GM12892 (cell line): ENCODE data around the gene TSPAN12.
A peak's percentile ranks its signal among the peaks of the same experiment; 100 is the strongest.

Experiments used
- DNase-seq: peaks from one replicate; pipeline ENCODE4 v3.0.0; 2011; ENCODE audit not compliant: insufficient read length
- FAIRE-seq: peaks from 2 replicates; lab custom pipeline; 2011; peaks lifted over from hg19 to GRCh38; lab: Jason Lieb, UNC
- POLR2A ChIP-seq: IDR thresholded peaks from 2 replicates; pipeline ENCODE4 v1.6.1; 2011; ENCODE audit warnings: low read depth, low read length, control low read depth
- POLR2AphosphoS5 ChIP-seq: IDR thresholded peaks from 2 replicates; pipeline ENCODE4 v1.6.1; 2011; ENCODE audit warnings: low read depth, low read length, control low read depth
- TAF1 ChIP-seq: IDR thresholded peaks from 2 replicates; pipeline ENCODE4 v1.6.1; 2011; ENCODE audit warnings: low read depth, mild to moderate bottlenecking, control low read depth, low read length, borderline replicate concordance

Gene TSPAN12

DNA sequence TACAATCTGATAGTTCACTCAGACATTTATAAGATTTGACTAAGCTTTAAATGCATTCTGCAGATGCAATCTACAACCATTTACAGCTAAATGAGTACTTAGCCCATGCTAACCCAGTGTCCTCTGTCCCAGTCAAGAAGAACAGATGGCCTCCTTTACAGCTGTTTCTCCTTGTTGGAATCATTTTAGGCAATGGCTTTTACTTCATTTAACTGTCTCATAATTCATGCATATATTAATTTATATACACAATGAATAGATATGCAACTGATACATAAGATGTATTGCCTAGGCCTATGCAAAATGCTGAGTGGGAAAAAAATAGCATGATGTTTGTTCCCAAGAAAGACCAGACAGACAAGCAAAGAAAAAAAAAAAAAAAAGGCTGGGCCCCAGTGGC lies 82.2 kb downstream of the TSPAN12 start:
- FAIRE-seq = no peak
- TF ChIP-seq TAF1 (no peak), POLR2AphosphoS5 (no peak), POLR2A (no peak)
- DNase-seq = no peak

DNA sequence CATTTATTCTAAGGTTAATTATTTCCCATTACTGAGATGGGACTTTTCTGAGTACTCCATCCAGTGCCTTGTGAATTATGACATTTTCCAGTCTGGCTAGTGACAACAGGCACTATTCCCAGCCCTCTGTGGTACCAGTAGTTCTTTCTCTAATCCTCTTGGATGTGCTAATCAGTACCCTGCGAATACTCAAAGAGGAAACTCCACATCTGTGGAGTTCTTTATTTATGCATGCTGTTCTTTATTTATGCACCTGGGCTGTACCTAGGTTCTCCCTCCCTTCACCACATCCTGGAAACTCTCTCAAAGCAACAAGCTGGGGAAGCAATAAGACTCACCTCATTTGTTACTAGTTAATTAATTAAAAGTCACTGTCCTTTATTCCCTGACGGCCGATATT lies 83.5 kb downstream of the TSPAN12 start:
- no peak for DNase-seq
- TF ChIP-seq POLR2AphosphoS5 (no peak), TAF1 (no peak), POLR2A (no peak)
- FAIRE-seq = no peak

GRCh38 chr7:120770206-120770605 lies 87.7 kb downstream of the TSPAN12 start:
- TF ChIP-seq POLR2AphosphoS5 = no peak
- TF ChIP-seq TAF1 = no peak
- no peak for TF ChIP-seq POLR2A
- DNase-seq (no peak), FAIRE-seq (no peak)

DNA sequence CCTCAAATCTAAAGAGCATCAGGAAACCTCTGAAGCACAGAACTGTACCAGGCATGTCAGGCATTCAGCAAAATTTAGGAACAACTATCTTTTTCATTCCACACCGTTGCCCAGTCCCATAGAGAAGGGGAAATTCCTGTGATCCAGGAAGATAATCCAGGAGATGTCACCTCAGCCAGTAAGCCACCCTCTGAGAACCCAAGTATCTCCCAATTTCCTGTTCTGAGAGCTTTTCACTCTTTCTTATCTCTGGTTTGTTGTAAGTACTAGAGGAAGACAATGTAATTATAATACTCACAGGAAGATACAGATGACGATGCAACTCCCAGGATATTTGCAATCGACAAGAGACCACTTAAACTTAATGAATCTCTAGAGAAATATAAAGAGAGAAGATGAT lies 97.1 kb downstream of the TSPAN12 start:
- DNase-seq (no peak), FAIRE-seq (no peak)
- TF ChIP-seq POLR2A = no peak
- no peak for TF ChIP-seq TAF1
- TF ChIP-seq POLR2AphosphoS5 = no peak

- DNase-seq (no peak), FAIRE-seq (peak; percentile 44)
- no peak for TF ChIP-seq TAF1
- TF ChIP-seq POLR2A = no peak
- TF ChIP-seq POLR2AphosphoS5 = no peak
These were observed 97.9 kb downstream of the TSPAN12 start for GRCh38 chr7:120760050-120760449.

DNA sequence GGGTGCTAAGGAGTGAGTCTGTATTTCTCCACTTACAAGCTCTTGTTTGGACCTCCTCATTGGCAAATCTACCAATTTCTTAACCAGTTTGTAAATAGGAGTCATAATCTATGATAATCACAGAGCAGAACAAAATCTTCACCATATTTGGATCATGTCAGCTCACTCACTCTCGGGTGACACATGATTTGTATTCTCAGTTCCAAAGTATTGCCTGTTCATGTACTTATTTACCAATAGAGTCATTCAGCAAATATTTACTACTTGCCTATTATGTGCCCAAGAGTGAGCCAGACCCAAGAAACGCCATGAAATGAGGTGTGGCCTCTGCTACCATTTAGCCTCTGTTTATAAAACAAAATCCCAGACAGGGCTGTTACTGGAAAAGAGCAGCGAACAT lies 114.8 kb downstream of the TSPAN12 start:
- FAIRE-seq (no peak), DNase-seq (no peak)
- TF ChIP-seq POLR2AphosphoS5 (no peak), POLR2A (no peak), TAF1 (no peak)

DNA sequence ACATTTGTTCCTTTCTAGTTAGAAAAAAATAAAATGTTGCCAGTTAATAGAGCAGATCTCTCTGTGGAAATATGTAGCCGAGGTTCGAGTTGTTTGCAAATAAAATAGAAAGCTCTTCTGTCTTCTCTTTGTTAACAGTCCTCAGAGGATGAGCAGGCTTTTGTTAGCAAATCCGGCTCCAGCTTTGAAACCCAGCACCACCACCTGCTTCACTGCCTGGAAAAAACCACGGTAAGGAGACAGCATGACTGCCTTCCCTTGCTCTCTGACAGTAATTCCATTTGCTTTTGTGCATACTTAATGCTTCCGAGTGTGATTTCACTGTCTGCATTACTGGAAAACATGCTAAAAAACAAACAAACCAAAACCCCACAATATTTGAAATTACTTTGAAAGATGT lies 115.6 kb downstream of the TSPAN12 start:
- DNase-seq = no peak
- no peak for TF ChIP-seq POLR2AphosphoS5
- no peak for TF ChIP-seq TAF1
- FAIRE-seq = no peak

- no peak for TF ChIP-seq POLR2AphosphoS5
- TF ChIP-seq POLR2A = no peak
- TF ChIP-seq TAF1 = no peak
- FAIRE-seq (no peak), DNase-seq (no peak)
These were observed 116.4 kb downstream of the TSPAN12 start for GRCh38 chr7:120741371-120742042.

DNA sequence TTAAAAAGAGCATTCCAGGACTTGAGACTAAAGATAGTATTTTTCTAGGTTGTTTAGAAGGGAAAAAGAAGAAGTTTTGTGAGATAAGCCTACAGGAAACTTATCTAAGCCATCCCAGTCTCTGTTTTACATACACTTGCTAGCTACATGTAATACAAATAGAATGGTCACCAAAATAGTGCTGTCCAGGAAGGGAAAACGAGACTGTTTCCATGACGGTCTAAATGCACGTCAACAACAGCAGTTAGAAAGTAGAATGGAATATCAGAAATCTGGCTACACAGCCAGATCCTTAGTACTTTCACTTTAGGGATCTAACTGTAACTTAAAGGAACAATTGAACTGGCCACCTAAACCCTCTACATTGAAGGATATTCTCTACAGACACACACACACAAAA lies 117.6 kb downstream of the TSPAN12 start:
- no peak for FAIRE-seq

GRCh38 chr7:120738816-120739215 lies 119.1 kb downstream of the TSPAN12 start:
- no peak for DNase-seq
- TF ChIP-seq POLR2AphosphoS5 (no peak), POLR2A (no peak), TAF1 (no peak)
- no peak for FAIRE-seq

More for the DNA sequence above, 117.6 kb downstream of the TSPAN12 start:
- DNase-seq = no peak
- no peak for TF ChIP-seq TAF1
- TF ChIP-seq POLR2A = no peak
- TF ChIP-seq POLR2AphosphoS5 = no peak
